Measurements from ENCODE around the gene ACSS3. TPM values are rescaled to one million over a fixed set of nuclear protein-coding genes. Genes with fewer than 3 reads are reported as not detected.

Gene ACSS3
- polyA plus RNA-seq, 4 donors = 19.1 to 21.6 (median 20.4) TPM

- DNase-seq (ENCODE audit: low read depth in 4 of 4, low spot score in 2 of 4) = no peak
These were observed 135.3 kb downstream of the ACSS3 start for GRCh38 chr12:81212996-81213696.

- DNase-seq (ENCODE audit: low read depth in 4 of 4, low spot score in 2 of 4) = no peak
These were observed 138.9 kb downstream of the ACSS3 start for GRCh38 chr12:81216739-81217138.

GRCh38 chr12:81221681-81222080, 143.8 kb downstream of the ACSS3 start:
- no peak for DNase-seq (ENCODE audit: low read depth in 4 of 4, low spot score in 2 of 4)

- no peak for DNase-seq (ENCODE audit: low read depth in 4 of 4, low spot score in 2 of 4)
These were observed 145.1 kb downstream of the ACSS3 start for GRCh38 chr12:81222846-81223592.

- DNase-seq (ENCODE audit: low read depth in 4 of 4, low spot score in 2 of 4) = no peak
These were observed 146.7 kb downstream of the ACSS3 start for GRCh38 chr12:81224626-81225025.

GRCh38 chr12:81229759-81230158, 151.9 kb downstream of the ACSS3 start:
- DNase-seq (ENCODE audit: low read depth in 4 of 4, low spot score in 2 of 4) = no peak

- DNase-seq (ENCODE audit: low read depth in 4 of 4, low spot score in 2 of 4) = no peak
These were observed 153.9 kb downstream of the ACSS3 start for GRCh38 chr12:81231574-81232368.

- DNase-seq (ENCODE audit: low read depth in 4 of 4, low spot score in 2 of 4) = peak in 3 of 4 donors; percentile 26 to 40 (median 32)
These were observed 167.6 kb downstream of the ACSS3 start for GRCh38 chr12:81245458-81245857.

- DNase-seq (ENCODE audit: low read depth in 4 of 4, low spot score in 2 of 4) = no peak
These were observed 168.2 kb downstream of the ACSS3 start for GRCh38 chr12:81245907-81246570.

GRCh38 chr12:81249976-81250375, 172.1 kb downstream of the ACSS3 start:
- DNase-seq (ENCODE audit: low read depth in 4 of 4, low spot score in 2 of 4) = no peak

- DNase-seq (ENCODE audit: low read depth in 4 of 4, low spot score in 2 of 4) = no peak
These were observed 174.3 kb downstream of the ACSS3 start for GRCh38 chr12:81252228-81252627.

GRCh38 chr12:81253360-81253759, 175.5 kb downstream of the ACSS3 start:
- no peak for DNase-seq (ENCODE audit: low read depth in 4 of 4, low spot score in 2 of 4)

GRCh38 chr12:81255456-81255855, 177.6 kb downstream of the ACSS3 start:
- DNase-seq (ENCODE audit: low read depth in 4 of 4, low spot score in 2 of 4) = no peak

GRCh38 chr12:81255947-81256346, 178.1 kb downstream of the ACSS3 start:
- no peak for DNase-seq (ENCODE audit: low read depth in 4 of 4, low spot score in 2 of 4)

- peak in 3 of 4 donors; percentile 21 to 68 (median 32) for DNase-seq (ENCODE audit: low read depth in 4 of 4, low spot score in 2 of 4)
These were observed 180.2 kb downstream of the ACSS3 start for GRCh38 chr12:81257947-81258551.

GRCh38 chr12:81259360-81259759, 181.5 kb downstream of the ACSS3 start:
- DNase-seq (ENCODE audit: low read depth in 4 of 4, low spot score in 2 of 4) = no peak

GRCh38 chr12:81261508-81262207, 183.8 kb downstream of the ACSS3 start:
- no peak for DNase-seq (ENCODE audit: low read depth in 4 of 4, low spot score in 2 of 4)

GRCh38 chr12:81263072-81263471, 185.2 kb downstream of the ACSS3 start:
- no peak for DNase-seq (ENCODE audit: low read depth in 4 of 4, low spot score in 2 of 4)

- no peak for DNase-seq (ENCODE audit: low read depth in 4 of 4, low spot score in 2 of 4)
These were observed 192.5 kb downstream of the ACSS3 start for GRCh38 chr12:81270385-81270784.
